HepG2 (cell line): ENCODE measurements around the gene RYK. TPM values are rescaled to one million over a fixed set of nuclear protein-coding genes. Genes with fewer than 3 reads are reported as not detected.

Experiments
- GFI1 ChIP-seq: sonication (generic); formaldehyde crosslinking; IDR thresholded peaks from 2 replicates; pipeline ENCODE4 v1.5.0; 2020; ENCODE audit warnings: missing genetic modification reagents, mild to moderate bottlenecking, borderline replicate concordance
- IKZF1 ChIP-seq: fragments of 450-650 bp; IDR thresholded peaks from 2 replicates; pipeline ENCODE4 v1.7.1; 2016
- MAZ ChIP-seq, 2 experiments: sonication (generic) in 1 of 2; formaldehyde crosslinking in 1 of 2; IDR thresholded peaks; 2 replicates each; pipeline versions ENCODE4 v1.5.0 to v1.6.1; 2012 to 2020; ENCODE audit warnings: low read depth in 2 of 2, mild to moderate bottlenecking in 2 of 2, borderline replicate concordance in 1 of 2, improper control_type of control experiment in 1 of 2, low read length in 1 of 2, missing genetic modification reagents in 1 of 2, moderate library complexity in 1 of 2
- MZF1 ChIP-seq: sonication (generic); formaldehyde crosslinking; IDR thresholded peaks from 2 replicates; pipeline ENCODE4 v1.8.1; 2023; ENCODE audit warnings: mild to moderate bottlenecking, missing genetic modification reagents, borderline replicate concordance
- SAFB2 ChIP-seq: sonication (generic); formaldehyde crosslinking; IDR thresholded peaks from 2 replicates; pipeline ENCODE4 v1.5.1; 2020; ENCODE audit warnings: missing genetic modification reagents, low read depth, mild to moderate bottlenecking, borderline replicate concordance
- SOX6 ChIP-seq, 2 experiments: fragments of 450-650 bp in 1 of 2; sonication (generic) in 1 of 2; formaldehyde crosslinking in 1 of 2; IDR thresholded peaks; 2 replicates each; pipeline versions ENCODE4 v1.4.0 to v1.6.1; 2017 to 2020; ENCODE audit warnings: antibody characterized with exemption in 1 of 2, mild to moderate bottlenecking in 1 of 2, missing genetic modification reagents in 1 of 2
- TBL1XR1 ChIP-seq: fragments of 150-350 bp; IDR thresholded peaks from 2 replicates; pipeline ENCODE4 v1.6.1; 2014; ENCODE audit warnings: borderline replicate concordance, low read length; ENCODE audit not compliant: partially characterized antibody
- TGIF2 ChIP-seq: IDR thresholded peaks from 2 replicates; pipeline ENCODE4 v1.6.1; 2016; ENCODE audit warnings: control low read depth, missing compliant biosample characterization
- ZNF30 ChIP-seq: sonication (generic); formaldehyde crosslinking; IDR thresholded peaks from 2 replicates; pipeline ENCODE4 v1.5.0; 2020; ENCODE audit warnings: mild to moderate bottlenecking, missing genetic modification reagents
- ZNF530 ChIP-seq: sonication (generic); formaldehyde crosslinking; IDR thresholded peaks from 2 replicates; pipeline ENCODE4 v1.5.0; 2020; ENCODE audit warnings: low read depth, mild to moderate bottlenecking, missing genetic modification reagents
- ZNF709 ChIP-seq: sonication (generic); formaldehyde crosslinking; IDR thresholded peaks from 2 replicates; pipeline ENCODE4 v1.5.0; 2020; ENCODE audit warnings: mild to moderate bottlenecking, missing genetic modification reagents
- ZNF766 ChIP-seq: sonication (generic); formaldehyde crosslinking; IDR thresholded peaks from 2 replicates; pipeline ENCODE4 v1.5.0; 2020; ENCODE audit warnings: missing genetic modification reagents, borderline replicate concordance
- ZNF772 ChIP-seq: sonication (generic); formaldehyde crosslinking; IDR thresholded peaks from 2 replicates; pipeline ENCODE4 v1.5.0; 2020; ENCODE audit warnings: mild to moderate bottlenecking, missing genetic modification reagents
- polyA plus RNA-seq, 8 experiments: library from polyadenylated mRNA; depleted of rRNA in 3 of 8; stranded (reverse) in 7 of 8; unstranded in 1 of 8; fragments of >200 nt; fragmentation: Illumina TruSeq in 4 of 8; extraction: Trizol in 4 of 8; gene quantifications; 2 replicates each; pipeline versions ENCODE4 v1.2.1 to v1.2.3, GENCODE V29; 2011 to 2016; ENCODE audit warnings: low read depth in 4 of 8, missing spikeins in 1 of 8, mixed read lengths in 1 of 8; ENCODE audit not compliant: insufficient read depth in 1 of 8
- total RNA-seq, 5 experiments: library from RNA; depleted of rRNA; stranded (reverse); fragments of >200 nt; fragmentation: Illumina TruSeq; extraction: Trizol; gene quantifications; 2 replicates each; pipeline ENCODE4 v1.2.3, GENCODE V29; 2016; ENCODE audit warnings: low read depth in 1 of 5
- TF ChIP-seq, protein P1 (sequence below): sonication (generic); formaldehyde crosslinking; IDR thresholded peaks from 2 replicates; pipeline ENCODE4 v1.4.0; 2020; ENCODE audit warnings: mild to moderate bottlenecking, missing genetic modification reagents
- TF ChIP-seq, protein P2 (sequence below): sonication (generic); formaldehyde crosslinking; IDR thresholded peaks from 2 replicates; pipeline ENCODE4 v1.4.0; 2020; ENCODE audit warnings: mild to moderate bottlenecking, missing genetic modification reagents
- TF ChIP-seq, protein P3 (sequence below): sonication (generic); formaldehyde crosslinking; IDR thresholded peaks from 2 replicates; pipeline ENCODE4 v1.5.0; 2020; ENCODE audit warnings: mild to moderate bottlenecking, missing genetic modification reagents, borderline replicate concordance
- TF ChIP-seq, protein P4 (sequence below): sonication (generic); formaldehyde crosslinking; IDR thresholded peaks from 2 replicates; pipeline ENCODE4 v1.5.0; 2020; ENCODE audit warnings: mild to moderate bottlenecking, missing genetic modification reagents, moderate library complexity

The RYK gene
- total and polyA plus RNA-seq, 2 of the 13 experiments (the other 11 are each of a cell fraction or from before 2014, with no cell fraction given): 35.0 to 66.2 TPM

DNA sequence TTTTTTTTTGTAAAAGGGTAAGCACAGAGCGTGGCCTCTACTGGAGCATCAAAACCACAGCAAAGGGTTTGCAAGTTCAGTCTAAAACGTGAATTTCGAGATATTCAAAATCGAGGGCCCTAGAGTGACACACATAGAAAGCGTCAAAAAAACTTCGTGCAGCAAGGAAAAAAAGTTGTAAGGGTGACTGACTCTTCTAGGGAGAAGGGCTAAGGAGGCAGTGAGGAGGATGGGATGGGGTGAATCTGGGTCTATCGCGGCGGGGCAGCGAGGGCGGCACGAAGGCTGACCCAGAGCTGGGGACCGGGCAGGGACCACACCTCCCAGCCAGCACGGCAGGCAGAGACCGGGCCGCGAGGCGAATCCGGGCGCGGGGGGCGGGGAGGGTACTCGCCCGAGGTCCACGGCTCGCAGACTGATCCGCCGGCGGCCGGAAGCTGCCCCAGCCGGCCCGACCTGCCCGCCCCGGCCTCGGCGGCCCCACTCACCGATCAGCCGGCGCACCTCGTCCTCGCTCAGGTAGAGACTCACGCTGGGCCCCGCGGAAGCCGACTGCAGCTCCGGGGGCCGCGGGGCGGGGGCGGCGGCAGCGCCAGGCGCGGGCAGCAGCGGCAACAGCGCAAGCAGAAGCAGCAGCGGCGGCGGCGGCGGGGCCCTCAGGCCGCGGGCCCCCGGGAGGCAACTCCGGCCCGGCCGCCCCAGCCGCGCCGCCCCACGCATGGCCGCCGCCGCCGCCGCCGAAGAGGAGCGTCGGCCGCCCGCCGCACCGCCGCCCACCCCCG lies 533 bp downstream of the RYK start (continued):
- TF ChIP-seq, protein P1, sequence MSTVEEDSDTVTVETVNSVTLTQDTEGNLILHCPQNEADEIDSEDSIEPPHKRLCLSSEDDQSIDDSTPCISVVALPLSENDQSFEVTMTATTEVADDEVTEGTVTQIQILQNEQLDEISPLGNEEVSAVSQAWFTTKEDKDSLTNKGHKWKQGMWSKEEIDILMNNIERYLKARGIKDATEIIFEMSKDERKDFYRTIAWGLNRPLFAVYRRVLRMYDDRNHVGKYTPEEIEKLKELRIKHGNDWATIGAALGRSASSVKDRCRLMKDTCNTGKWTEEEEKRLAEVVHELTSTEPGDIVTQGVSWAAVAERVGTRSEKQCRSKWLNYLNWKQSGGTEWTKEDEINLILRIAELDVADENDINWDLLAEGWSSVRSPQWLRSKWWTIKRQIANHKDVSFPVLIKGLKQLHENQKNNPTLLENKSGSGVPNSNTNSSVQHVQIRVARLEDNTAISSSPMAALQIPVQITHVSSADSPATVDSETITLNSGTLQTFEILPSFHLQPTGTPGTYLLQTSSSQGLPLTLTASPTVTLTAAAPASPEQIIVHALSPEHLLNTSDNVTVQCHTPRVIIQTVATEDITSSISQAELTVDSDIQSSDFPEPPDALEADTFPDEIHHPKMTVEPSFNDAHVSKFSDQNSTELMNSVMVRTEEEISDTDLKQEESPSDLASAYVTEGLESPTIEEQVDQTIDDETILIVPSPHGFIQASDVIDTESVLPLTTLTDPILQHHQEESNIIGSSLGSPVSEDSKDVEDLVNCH (CRISPR knock-in tag): 0 out of 2 replicates have a peak, but pooled peaks have one; percentile 47
- TF ChIP-seq SAFB2 (CRISPR knock-in tag) (no peak), ZNF530 (no peak), GFI1 (CRISPR knock-in tag) (no peak), TGIF2 (CRISPR knock-in tag) (no peak), MZF1 (no peak), ZNF766 (no peak), IKZF1 (no peak), ZNF772 (no peak), TBL1XR1 (peak; percentile 24), MAZ (IDR thresholded peaks at IDR 0.05; ENCODE audit: borderline replicate concordance, low read depth, low read length) (peak; percentile 69; the same call in 1 of the 2 replicates), MAZ (CRISPR knock-in tag; IDR thresholded peaks at IDR 0.05; ENCODE audit: low read depth) (no peak), ZNF709 (CRISPR knock-in tag) (no peak), ZNF30 (CRISPR knock-in tag) (no peak), SOX6 (IDR thresholded peaks at IDR 0.05) (no peak), SOX6 (CRISPR knock-in tag; IDR thresholded peaks at IDR 0.05) (no peak)
- TF ChIP-seq, protein P2, sequence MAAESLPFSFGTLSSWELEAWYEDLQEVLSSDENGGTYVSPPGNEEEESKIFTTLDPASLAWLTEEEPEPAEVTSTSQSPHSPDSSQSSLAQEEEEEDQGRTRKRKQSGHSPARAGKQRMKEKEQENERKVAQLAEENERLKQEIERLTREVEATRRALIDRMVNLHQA (CRISPR knock-in tag): no peak
- TF ChIP-seq, protein P3, sequence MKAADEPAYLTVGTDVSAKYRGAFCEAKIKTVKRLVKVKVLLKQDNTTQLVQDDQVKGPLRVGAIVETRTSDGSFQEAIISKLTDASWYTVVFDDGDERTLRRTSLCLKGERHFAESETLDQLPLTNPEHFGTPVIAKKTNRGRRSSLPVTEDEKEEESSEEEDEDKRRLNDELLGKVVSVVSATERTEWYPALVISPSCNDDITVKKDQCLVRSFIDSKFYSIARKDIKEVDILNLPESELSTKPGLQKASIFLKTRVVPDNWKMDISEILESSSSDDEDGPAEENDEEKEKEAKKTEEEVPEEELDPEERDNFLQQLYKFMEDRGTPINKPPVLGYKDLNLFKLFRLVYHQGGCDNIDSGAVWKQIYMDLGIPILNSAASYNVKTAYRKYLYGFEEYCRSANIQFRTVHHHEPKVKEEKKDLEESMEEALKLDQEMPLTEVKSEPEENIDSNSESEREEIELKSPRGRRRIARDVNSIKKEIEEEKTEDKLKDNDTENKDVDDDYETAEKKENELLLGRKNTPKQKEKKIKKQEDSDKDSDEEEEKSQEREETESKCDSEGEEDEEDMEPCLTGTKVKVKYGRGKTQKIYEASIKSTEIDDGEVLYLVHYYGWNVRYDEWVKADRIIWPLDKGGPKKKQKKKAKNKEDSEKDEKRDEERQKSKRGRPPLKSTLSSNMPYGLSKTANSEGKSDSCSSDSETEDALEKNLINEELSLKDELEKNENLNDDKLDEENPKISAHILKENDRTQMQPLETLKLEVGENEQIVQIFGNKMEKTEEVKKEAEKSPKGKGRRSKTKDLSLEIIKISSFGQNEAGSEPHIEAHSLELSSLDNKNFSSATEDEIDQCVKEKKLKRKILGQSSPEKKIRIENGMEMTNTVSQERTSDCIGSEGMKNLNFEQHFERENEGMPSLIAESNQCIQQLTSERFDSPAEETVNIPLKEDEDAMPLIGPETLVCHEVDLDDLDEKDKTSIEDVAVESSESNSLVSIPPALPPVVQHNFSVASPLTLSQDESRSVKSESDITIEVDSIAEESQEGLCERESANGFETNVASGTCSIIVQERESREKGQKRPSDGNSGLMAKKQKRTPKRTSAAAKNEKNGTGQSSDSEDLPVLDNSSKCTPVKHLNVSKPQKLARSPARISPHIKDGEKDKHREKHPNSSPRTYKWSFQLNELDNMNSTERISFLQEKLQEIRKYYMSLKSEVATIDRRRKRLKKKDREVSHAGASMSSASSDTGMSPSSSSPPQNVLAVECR (CRISPR knock-in tag): peak; percentile 53
- TF ChIP-seq, protein P4, sequence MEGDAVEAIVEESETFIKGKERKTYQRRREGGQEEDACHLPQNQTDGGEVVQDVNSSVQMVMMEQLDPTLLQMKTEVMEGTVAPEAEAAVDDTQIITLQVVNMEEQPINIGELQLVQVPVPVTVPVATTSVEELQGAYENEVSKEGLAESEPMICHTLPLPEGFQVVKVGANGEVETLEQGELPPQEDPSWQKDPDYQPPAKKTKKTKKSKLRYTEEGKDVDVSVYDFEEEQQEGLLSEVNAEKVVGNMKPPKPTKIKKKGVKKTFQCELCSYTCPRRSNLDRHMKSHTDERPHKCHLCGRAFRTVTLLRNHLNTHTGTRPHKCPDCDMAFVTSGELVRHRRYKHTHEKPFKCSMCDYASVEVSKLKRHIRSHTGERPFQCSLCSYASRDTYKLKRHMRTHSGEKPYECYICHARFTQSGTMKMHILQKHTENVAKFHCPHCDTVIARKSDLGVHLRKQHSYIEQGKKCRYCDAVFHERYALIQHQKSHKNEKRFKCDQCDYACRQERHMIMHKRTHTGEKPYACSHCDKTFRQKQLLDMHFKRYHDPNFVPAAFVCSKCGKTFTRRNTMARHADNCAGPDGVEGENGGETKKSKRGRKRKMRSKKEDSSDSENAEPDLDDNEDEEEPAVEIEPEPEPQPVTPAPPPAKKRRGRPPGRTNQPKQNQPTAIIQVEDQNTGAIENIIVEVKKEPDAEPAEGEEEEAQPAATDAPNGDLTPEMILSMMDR (CRISPR knock-in tag): peak; percentile 5; the same call in 1 of the 2 replicates
